ENCODE data around the gene COL7A1. TPM values are rescaled to one million over a fixed set of nuclear protein-coding genes. Genes with fewer than 3 reads are reported as not detected.
A peak's percentile ranks its signal among the peaks of the same experiment; 100 is the strongest.

COL7A1 gene
- total RNA-seq, 1 experiment from 2014 or later = 22.9 TPM

DNA sequence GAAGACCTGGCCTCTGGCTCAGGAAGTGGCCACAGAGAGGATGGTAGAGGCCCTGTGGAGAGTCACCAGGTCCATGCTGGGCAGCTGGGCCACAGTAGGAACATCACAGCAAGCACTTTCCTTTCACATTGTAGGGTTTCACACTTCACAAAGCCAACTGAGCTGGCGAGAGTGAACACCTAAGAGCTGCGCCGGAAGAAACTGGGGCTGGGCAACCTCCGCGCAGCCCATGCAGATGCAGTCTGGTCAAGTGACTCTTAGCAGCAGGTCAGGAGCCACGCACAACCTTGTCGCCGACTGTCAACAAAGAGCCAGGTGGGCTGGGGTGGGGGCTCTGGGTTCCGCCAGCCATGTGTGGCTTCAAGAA is 75.9 kb downstream of the COL7A1 start:
- no peak overlapping the region for H2BK5ac ChIP-seq (ENCODE audit: insufficient read length, low read length)
- no peaks in the 10 kb centered on the region for H3K4me1 ChIP-seq (ENCODE audit: insufficient read depth, low read length)
- H3K56ac ChIP-seq (ENCODE audit: insufficient read length, low read depth, low read length) = no peak overlapping the region
- Mint-ChIP-seq H3K4me3 (no peak overlapping the region), H3K9me3 (no peaks in the 10 kb centered on the region), H3K27me3 (ENCODE audit: low read depth) (no peaks in the 10 kb centered on the region), H3K4me1 (no peaks in the 10 kb centered on the region), H3K27ac (peak overlapping the region in 1 of 3 experiments; percentile 53; a peak in 2 of 7 replicates), H3K36me3 (ENCODE audit: insufficient read depth in 1 of 3, low read depth in 3 of 3) (peaks cover 3 to 30% (median 13%) of the 10 kb centered on the region in 3 experiments; a peak in 5 of 7 replicates)
- H3K9ac ChIP-seq (ENCODE audit: extremely low read depth, insufficient read length, low read length) = no peak overlapping the region
- no peak overlapping the region for H2BK12ac ChIP-seq (ENCODE audit: insufficient read length, low read depth, low read length)
- no peaks in the 10 kb centered on the region for H3K23me2 ChIP-seq (ENCODE audit: insufficient read length, low read depth, low read length, poor library complexity, severe bottlenecking)
- no peaks in the 10 kb centered on the region for H3K79me1 ChIP-seq (ENCODE audit: insufficient read depth, low read depth, low read length, poor library complexity, severe bottlenecking)
- H3K79me2 ChIP-seq (ENCODE audit: insufficient read depth, low read length) = no peaks in the 10 kb centered on the region
- no peak overlapping the region for H4K91ac ChIP-seq (ENCODE audit: insufficient read length, low read depth, low read length)
- H2AFZ ChIP-seq (ENCODE audit: low read length) = no peak overlapping the region
- no peak overlapping the region for H3K4me2 ChIP-seq (ENCODE audit: insufficient read depth, insufficient read length, low read length)
- no peaks in the 10 kb centered on the region for H3K9me3 ChIP-seq (ENCODE audit: control insufficient read depth, low read depth, low read length)
- H4K5ac ChIP-seq (ENCODE audit: insufficient read length, low read depth, low read length) = no peak overlapping the region
- H3K27ac ChIP-seq (ENCODE audit: insufficient read length, low read depth, low read length) = no peak overlapping the region
- no peak overlapping the region for H2BK120ac ChIP-seq (ENCODE audit: low read depth, low read length, poor library complexity, severe bottlenecking)
- no peak overlapping the region for H2BK20ac ChIP-seq (ENCODE audit: low read depth, low read length, poor library complexity, severe bottlenecking)
- H3K23ac ChIP-seq (ENCODE audit: insufficient read length, low read depth, low read length) = no peak overlapping the region
- H2BK15ac ChIP-seq (ENCODE audit: low read depth, low read length) = no peak overlapping the region
- H2AK5ac ChIP-seq (ENCODE audit: insufficient read length, low read length) = no peak overlapping the region
- H3K18ac ChIP-seq (ENCODE audit: insufficient read length, low read depth, low read length) = no peak overlapping the region
- no peak overlapping the region for H3K14ac ChIP-seq (ENCODE audit: insufficient read depth, low read length)
- TF ChIP-seq, protein P1, sequence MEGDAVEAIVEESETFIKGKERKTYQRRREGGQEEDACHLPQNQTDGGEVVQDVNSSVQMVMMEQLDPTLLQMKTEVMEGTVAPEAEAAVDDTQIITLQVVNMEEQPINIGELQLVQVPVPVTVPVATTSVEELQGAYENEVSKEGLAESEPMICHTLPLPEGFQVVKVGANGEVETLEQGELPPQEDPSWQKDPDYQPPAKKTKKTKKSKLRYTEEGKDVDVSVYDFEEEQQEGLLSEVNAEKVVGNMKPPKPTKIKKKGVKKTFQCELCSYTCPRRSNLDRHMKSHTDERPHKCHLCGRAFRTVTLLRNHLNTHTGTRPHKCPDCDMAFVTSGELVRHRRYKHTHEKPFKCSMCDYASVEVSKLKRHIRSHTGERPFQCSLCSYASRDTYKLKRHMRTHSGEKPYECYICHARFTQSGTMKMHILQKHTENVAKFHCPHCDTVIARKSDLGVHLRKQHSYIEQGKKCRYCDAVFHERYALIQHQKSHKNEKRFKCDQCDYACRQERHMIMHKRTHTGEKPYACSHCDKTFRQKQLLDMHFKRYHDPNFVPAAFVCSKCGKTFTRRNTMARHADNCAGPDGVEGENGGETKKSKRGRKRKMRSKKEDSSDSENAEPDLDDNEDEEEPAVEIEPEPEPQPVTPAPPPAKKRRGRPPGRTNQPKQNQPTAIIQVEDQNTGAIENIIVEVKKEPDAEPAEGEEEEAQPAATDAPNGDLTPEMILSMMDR (conservative IDR thresholded peaks at IDR 0.05) = no peak
- no peak for DNase-seq
- no peaks in the 10 kb centered on the region for H3K27me3 ChIP-seq (ENCODE audit: insufficient read depth, low read length)
- H4K20me1 ChIP-seq (ENCODE audit: control insufficient read depth, insufficient read depth, insufficient read length) = no peaks in the 10 kb centered on the region
- H4K8ac ChIP-seq (replicated peaks; ENCODE audit: insufficient read length, low read depth, low read length) = no peak overlapping the region
- H3T11ph ChIP-seq (ENCODE audit: low read length) = no peak overlapping the region
- WGBS (ENCODE audit: extremely low coverage, insufficient read length, low lambda C conversion rate) = no CpG with 5 or more reads among the region's 9 CpGs
- no peak overlapping the region for H3K4ac ChIP-seq (ENCODE audit: low read depth, low read length)

Measured in H9 (cell line).